HEK293T (cell line): ENCODE data around the gene SPDYE17.
A peak's percentile ranks its signal among the peaks of the same experiment; 100 is the strongest.
"Not testable (repeated sequence)": the region's sequence is repeated elsewhere in the genome, so short reads cannot be mapped to it uniquely, and the experiment has no call there.

Source experiments
- CTCF ChIA-PET: fragments of 350-600 bp; formaldehyde crosslinking; extraction: SDS; loops from one replicate; lab custom pipeline; 2021; ENCODE audit warnings: antibody characterized with exemption, inconsistent platforms; lab: Yijun Ruan, JAX
- POLR2A ChIA-PET: fragments of 350-600 bp; formaldehyde crosslinking; extraction: SDS; loops from one replicate; lab custom pipeline; 2020; ENCODE audit warnings: antibody characterized with exemption, inconsistent platforms; lab: Yijun Ruan, JAX
- DNase-seq: peaks from one replicate; pipeline ENCODE4 v3.0.0; 2012; ENCODE audit warnings: mixed read lengths; ENCODE audit errors: extremely low spot score

Gene SPDYE17, protein sequence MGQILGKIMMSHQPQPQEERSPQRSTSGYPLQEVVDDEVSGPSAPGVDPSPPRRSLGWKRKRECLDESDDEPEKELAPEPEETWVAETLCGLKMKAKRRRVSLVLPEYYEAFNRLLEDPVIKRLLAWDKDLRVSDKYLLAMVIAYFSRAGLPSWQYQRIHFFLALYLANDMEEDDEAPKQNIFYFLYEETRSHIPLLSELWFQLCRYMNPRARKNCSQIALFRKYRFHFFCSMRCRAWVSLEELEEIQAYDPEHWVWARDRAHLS

DNA sequence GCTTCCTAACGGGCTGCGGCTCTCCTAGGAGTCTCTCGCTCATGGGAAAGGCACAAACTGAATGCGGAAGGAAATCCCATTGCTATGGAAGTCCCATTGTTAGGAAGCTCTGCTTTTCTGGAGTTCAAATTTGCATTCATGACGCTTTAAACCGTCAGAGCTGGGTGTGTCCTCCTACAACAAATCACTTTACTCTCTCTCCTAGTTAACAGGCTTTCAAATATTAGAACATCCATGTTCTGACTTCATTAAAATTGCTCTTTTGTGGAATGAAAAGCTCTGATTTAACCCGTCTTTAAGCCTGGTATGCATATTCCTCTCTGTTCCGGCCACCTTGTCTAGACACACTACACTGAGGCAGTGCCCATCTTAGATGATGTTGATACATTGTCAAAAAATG lies at the start of gene SPDYE17:
Gene SPDYE17 (minus strand): TSS at position 101 of the 400 bp plus-strand sequence. CDS start 1,791 bp downstream, outside the sequence.
- POLR2A ChIA-PET, DNase-seq, CTCF ChIA-PET: not testable (repeated sequence)

- POLR2A ChIA-PET, DNase-seq, CTCF ChIA-PET: not testable (repeated sequence)
These were observed 48.1 kb upstream of the SPDYE17 start for GRCh38 chr7:77080236-77080635.

GRCh38 chr7:77079624-77080023 lies 47.5 kb upstream of the SPDYE17 start:
- DNase-seq, CTCF ChIA-PET, POLR2A ChIA-PET: not testable (repeated sequence)

GRCh38 chr7:77079112-77079511 lies 47.0 kb upstream of the SPDYE17 start:
- POLR2A ChIA-PET, DNase-seq, CTCF ChIA-PET: not testable (repeated sequence)

GRCh38 chr7:77077060-77077459 lies 44.9 kb upstream of the SPDYE17 start:
- CTCF ChIA-PET, DNase-seq, POLR2A ChIA-PET: not testable (repeated sequence)

DNA sequence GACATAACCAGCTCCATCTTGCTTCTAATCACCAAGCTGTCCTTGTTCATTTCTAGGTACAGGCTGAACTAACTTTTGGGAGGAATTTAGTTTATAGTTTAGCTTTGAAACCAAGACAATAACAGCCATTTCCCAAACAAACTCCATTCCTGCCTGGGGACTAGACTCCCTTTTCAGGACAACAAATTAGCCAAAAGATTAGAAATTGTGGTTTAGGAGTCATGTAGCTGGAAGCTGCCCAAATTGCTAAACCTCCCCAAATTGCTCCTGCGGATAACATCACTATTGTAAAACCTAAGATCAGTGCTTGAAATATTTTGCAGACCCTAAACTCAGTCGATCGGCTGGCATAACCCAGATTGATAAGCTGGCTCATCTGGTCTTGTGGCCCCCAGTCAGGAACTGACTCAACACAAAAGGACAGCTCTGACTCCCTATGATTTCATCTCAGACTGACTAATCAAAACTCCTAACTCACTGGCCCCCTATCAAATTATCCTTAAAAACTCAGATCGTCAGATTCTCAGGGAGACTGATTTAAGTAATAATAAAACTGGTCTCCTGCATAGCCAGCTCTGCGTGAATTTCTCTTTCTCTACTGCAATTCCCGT lies 42.7 kb upstream of the SPDYE17 start:
- DNase-seq, CTCF ChIA-PET, POLR2A ChIA-PET: not testable (repeated sequence)

- POLR2A ChIA-PET, CTCF ChIA-PET, DNase-seq: not testable (repeated sequence)
These were observed 38.9 kb upstream of the SPDYE17 start for GRCh38 chr7:77071108-77071507.

DNA sequence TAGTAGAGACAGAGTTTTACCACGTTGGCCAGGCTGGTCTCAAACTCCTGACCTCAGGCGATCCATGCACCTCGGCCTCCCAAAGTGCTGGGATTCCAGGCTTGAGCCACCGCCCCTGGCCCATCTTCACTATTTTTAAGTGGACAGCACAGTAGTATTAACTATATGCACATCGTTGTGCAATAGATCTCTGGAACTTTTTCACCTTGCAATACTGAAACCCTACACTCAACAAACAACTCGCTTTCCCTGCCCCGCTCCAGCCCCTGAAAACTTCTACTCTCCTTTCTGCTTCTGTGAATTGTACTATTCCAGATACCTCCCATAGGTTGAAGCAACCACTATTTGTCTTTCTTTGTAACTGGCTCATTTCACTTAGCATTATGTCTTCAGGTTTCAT lies 33.7 kb upstream of the SPDYE17 start:
- POLR2A ChIA-PET, CTCF ChIA-PET, DNase-seq: not testable (repeated sequence)

DNA sequence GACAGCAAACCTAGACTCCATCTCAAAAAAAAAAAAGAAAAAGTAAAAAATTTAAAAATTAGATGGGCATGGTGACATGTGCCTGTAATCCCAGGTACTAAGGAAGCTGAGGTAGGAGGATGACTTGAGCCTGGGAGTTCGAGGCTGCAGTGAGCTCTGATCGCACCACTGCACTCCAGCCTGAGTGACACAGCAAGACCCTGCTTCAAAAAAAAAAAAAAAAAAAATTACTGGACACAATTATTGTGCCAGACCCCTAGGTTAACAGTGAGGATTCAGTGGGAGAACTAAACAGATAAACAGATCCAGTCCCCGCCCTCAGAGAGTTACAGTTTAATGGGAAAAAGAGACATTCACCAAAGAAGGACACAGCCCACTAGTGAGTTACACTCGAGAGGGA lies 31.6 kb upstream of the SPDYE17 start:
- DNase-seq, CTCF ChIA-PET, POLR2A ChIA-PET: not testable (repeated sequence)

- DNase-seq, POLR2A ChIA-PET, CTCF ChIA-PET: not testable (repeated sequence)
These were observed 30.4 kb upstream of the SPDYE17 start, which contains the start of gene SPDYE18 for GRCh38 chr7:77062557-77062956. Gene SPDYE18, minus strand, starts transcription at chr7:77062558. Its CDS starts 2,046 bp downstream, at chr7:77060512.

DNA sequence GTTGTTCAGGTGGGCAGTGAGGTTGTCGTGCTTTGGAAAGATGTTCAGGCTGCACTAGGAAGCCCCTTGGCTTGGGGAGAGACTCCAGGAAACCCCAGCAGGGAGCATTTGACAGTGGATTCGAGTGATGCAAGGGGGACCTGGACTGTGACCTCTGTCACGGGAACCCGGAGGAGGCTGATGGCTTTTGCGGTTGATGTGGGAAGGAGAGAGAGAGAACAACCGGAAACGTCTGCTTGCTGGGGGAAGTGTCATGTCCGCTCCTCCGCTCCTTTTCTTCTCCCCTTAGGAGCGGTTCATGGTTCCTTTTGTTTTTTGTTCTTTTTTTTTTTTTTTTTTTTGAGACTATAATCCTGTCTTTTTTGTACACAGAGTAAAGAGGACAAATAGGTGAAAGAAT lies 5.8 kb downstream of the SPDYE17 start:
- CTCF ChIA-PET, DNase-seq, POLR2A ChIA-PET: not testable (repeated sequence)

- CTCF ChIA-PET, DNase-seq, POLR2A ChIA-PET: not testable (repeated sequence)
These were observed 22.0 kb downstream of the SPDYE17 start for GRCh38 chr7:77010074-77010680.

DNA sequence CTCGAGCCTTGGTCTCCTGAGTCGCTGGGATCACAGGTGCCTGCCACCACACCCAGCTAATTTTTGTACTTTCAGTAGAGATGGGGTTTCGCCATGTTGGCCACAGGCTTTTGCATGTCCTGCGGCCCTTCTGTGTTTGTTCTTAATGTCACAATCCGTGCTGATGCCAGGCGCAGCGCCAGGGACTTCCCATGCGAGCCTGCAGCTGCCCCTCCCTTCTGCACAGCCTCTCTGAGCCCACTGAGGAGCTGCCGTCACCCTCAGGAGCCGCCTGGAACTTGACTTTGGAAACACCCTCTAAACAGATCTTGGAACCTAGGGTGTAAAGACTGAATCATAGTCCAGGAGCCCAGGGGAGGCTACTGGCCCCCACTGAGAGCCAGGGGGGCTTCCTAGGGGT lies 24.2 kb downstream of the SPDYE17 start:
- CTCF ChIA-PET, POLR2A ChIA-PET: not testable (repeated sequence)
- DNase-seq = peak; percentile 2

GRCh38 chr7:77006127-77007110 lies 25.7 kb downstream of the SPDYE17 start:
- DNase-seq, POLR2A ChIA-PET, CTCF ChIA-PET: not testable (repeated sequence)

DNA sequence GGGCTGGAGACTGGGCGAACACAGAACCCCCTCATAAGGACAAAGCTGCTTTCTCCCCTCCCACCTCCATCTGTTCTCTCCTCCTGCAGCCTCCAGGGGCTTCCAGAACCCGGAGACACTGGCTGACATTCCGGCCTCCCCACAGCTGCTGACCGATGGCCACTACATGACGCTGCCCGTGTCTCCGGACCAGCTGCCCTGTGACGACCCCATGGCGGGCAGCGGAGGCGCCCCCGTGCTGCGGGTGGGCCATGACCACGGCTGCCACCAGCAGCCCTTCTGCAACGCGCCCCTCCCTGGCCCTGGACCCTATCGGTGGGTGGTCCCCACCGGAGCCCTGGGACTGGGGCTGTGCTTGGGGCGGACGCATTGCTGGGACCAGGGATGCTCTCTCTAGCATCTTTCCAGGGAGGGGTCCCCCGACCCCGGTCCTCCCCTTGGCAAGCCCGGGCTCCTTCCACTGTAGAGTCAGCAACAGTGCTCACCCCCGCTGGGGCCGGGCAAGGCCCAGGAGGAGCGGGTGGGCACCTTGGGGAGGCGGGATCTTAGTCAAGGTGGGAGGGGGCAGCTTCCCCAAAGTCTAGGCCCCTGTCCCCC lies 26.6 kb downstream of the SPDYE17 start:
- POLR2A ChIA-PET, CTCF ChIA-PET, DNase-seq: not testable (repeated sequence)

DNA sequence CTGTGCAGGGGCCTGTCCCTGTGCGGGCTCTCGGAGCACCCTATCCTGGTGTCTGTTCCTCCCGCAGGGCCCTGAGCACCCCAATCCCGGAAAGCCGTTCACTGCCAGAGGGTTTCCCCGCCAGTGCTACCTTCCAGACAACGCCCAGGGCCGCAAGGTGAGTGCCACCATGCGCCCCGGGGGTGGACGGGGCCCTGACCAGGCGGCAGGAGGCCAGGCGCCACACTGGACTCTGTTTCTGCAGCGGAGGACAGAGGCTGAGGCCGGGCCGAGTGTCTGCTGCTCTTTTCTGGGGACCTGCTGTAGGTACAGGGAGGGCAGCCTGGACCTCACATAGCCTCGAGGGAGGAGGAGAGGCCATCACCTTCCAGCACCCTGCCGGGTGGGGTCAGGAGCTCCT lies 28.0 kb downstream of the SPDYE17 start:
- POLR2A ChIA-PET, DNase-seq, CTCF ChIA-PET: not testable (repeated sequence)

GRCh38 chr7:77003241-77003640 lies 28.9 kb downstream of the SPDYE17 start:
- DNase-seq, POLR2A ChIA-PET, CTCF ChIA-PET: not testable (repeated sequence)
